ENCODE results near the gene BBIP1.

BBIP1 gene

GRCh38 chr10:110918643-110919348 is at the start of gene BBIP1:
Gene BBIP1 (minus strand): TSS chr10:110919180. CDS start chr10:110918157, 1,023 bp downstream.
- Histone ChIP-seq H2AFZ (ENCODE audit: low read length, unreplicated experiment) (peak within 1 kb of the TSS; percentile 86), H3K4me3 (ENCODE audit: low read depth, low read length) (peak within 1 kb of the TSS; percentile 96), H3K79me2 (ENCODE audit: control insufficient read depth, insufficient read depth, low read length, unreplicated experiment) (peaks cover 50% of the 10 kb centered on the region), H3K4me1 (ENCODE audit: control insufficient read depth, insufficient read depth, low read length, unreplicated experiment) (peaks cover 19% of the 10 kb centered on the region), H3K36me3 (ENCODE audit: insufficient read depth, low read length) (0 out of 2 replicates have a peak, but pooled peaks cover 4% of the 10 kb centered on the region), H3K27ac (ENCODE audit: low read depth, low read length) (peak within 1 kb of the TSS; percentile 97), H3K27me3 (ENCODE audit: insufficient read depth, low read length) (no peaks in the 10 kb centered on the region)

GRCh38 chr10:110967645-110968044 is 48.7 kb upstream of the BBIP1 start:
- no peaks in the 10 kb centered on the region for H3K27me3 ChIP-seq (ENCODE audit: insufficient read depth, low read length)
- no peaks in the 10 kb centered on the region; the same call in 1 of the 2 replicates for H3K36me3 ChIP-seq (ENCODE audit: insufficient read depth, low read length)
- peaks cover 64% of the 10 kb centered on the region for H3K79me2 ChIP-seq (ENCODE audit: control insufficient read depth, insufficient read depth, low read length, unreplicated experiment)
- H3K4me3 ChIP-seq (ENCODE audit: low read depth, low read length): no peak overlapping the region
- H3K4me1 ChIP-seq (ENCODE audit: control insufficient read depth, insufficient read depth, low read length, unreplicated experiment): peaks cover 7% of the 10 kb centered on the region
- H3K27ac ChIP-seq (ENCODE audit: low read depth, low read length): no peak overlapping the region
- H2AFZ ChIP-seq (ENCODE audit: low read length, unreplicated experiment): no peak overlapping the region

- no peak overlapping the region for H3K4me3 ChIP-seq (ENCODE audit: low read depth, low read length)
- H3K27me3 ChIP-seq (ENCODE audit: insufficient read depth, low read length): no peaks in the 10 kb centered on the region
- no peak overlapping the region for H3K27ac ChIP-seq (ENCODE audit: low read depth, low read length)
- peaks cover 7% of the 10 kb centered on the region for H3K4me1 ChIP-seq (ENCODE audit: control insufficient read depth, insufficient read depth, low read length, unreplicated experiment)
- no peak overlapping the region for H2AFZ ChIP-seq (ENCODE audit: low read length, unreplicated experiment)
- no peaks in the 10 kb centered on the region; the same call in 1 of the 2 replicates for H3K36me3 ChIP-seq (ENCODE audit: insufficient read depth, low read length)
- H3K79me2 ChIP-seq (ENCODE audit: control insufficient read depth, insufficient read depth, low read length, unreplicated experiment): peaks cover 63% of the 10 kb centered on the region
Measured at GRCh38 chr10:110967009-110967630, 48.1 kb upstream of the BBIP1 start.

- peaks cover 65% of the 10 kb centered on the region for H3K79me2 ChIP-seq (ENCODE audit: control insufficient read depth, insufficient read depth, low read length, unreplicated experiment)
- no peaks in the 10 kb centered on the region; the same call in 1 of the 2 replicates for H3K36me3 ChIP-seq (ENCODE audit: insufficient read depth, low read length)
- no peak overlapping the region for H2AFZ ChIP-seq (ENCODE audit: low read length, unreplicated experiment)
- H3K4me3 ChIP-seq (ENCODE audit: low read depth, low read length): no peak overlapping the region
- H3K27ac ChIP-seq (ENCODE audit: low read depth, low read length): no peak overlapping the region
- H3K27me3 ChIP-seq (ENCODE audit: insufficient read depth, low read length): no peaks in the 10 kb centered on the region
- peaks cover 7% of the 10 kb centered on the region for H3K4me1 ChIP-seq (ENCODE audit: control insufficient read depth, insufficient read depth, low read length, unreplicated experiment)
Measured at GRCh38 chr10:110966146-110966545, 47.2 kb upstream of the BBIP1 start.

- Histone ChIP-seq H3K36me3 (ENCODE audit: insufficient read depth, low read length) (no peaks in the 10 kb centered on the region; the same call in 1 of the 2 replicates), H2AFZ (ENCODE audit: low read length, unreplicated experiment) (no peak overlapping the region), H3K79me2 (ENCODE audit: control insufficient read depth, insufficient read depth, low read length, unreplicated experiment) (peaks cover 65% of the 10 kb centered on the region)
Measured at GRCh38 chr10:110965216-110965615, 46.2 kb upstream of the BBIP1 start.

GRCh38 chr10:110964681-110965080 is 45.7 kb upstream of the BBIP1 start:
- H2AFZ ChIP-seq (ENCODE audit: low read length, unreplicated experiment): no peak overlapping the region
- H3K27me3 ChIP-seq (ENCODE audit: insufficient read depth, low read length): no peaks in the 10 kb centered on the region
- no peak overlapping the region for H3K27ac ChIP-seq (ENCODE audit: low read depth, low read length)
- H3K4me3 ChIP-seq (ENCODE audit: low read depth, low read length): no peak overlapping the region
- H3K4me1 ChIP-seq (ENCODE audit: control insufficient read depth, insufficient read depth, low read length, unreplicated experiment): peaks cover 7% of the 10 kb centered on the region
- peaks cover 65% of the 10 kb centered on the region for H3K79me2 ChIP-seq (ENCODE audit: control insufficient read depth, insufficient read depth, low read length, unreplicated experiment)
- no peaks in the 10 kb centered on the region; the same call in 1 of the 2 replicates for H3K36me3 ChIP-seq (ENCODE audit: insufficient read depth, low read length)

More at GRCh38 chr10:110965216-110965615, 46.2 kb upstream of the BBIP1 start:
- Histone ChIP-seq H3K4me3 (ENCODE audit: low read depth, low read length) (no peak overlapping the region), H3K27me3 (ENCODE audit: insufficient read depth, low read length) (no peaks in the 10 kb centered on the region), H3K27ac (ENCODE audit: low read depth, low read length) (no peak overlapping the region), H3K4me1 (ENCODE audit: control insufficient read depth, insufficient read depth, low read length, unreplicated experiment) (peaks cover 7% of the 10 kb centered on the region)

- peaks cover 72% of the 10 kb centered on the region for H3K79me2 ChIP-seq (ENCODE audit: control insufficient read depth, insufficient read depth, low read length, unreplicated experiment)
- peaks cover 7% of the 10 kb centered on the region for H3K4me1 ChIP-seq (ENCODE audit: control insufficient read depth, insufficient read depth, low read length, unreplicated experiment)
- H2AFZ ChIP-seq (ENCODE audit: low read length, unreplicated experiment): no peak overlapping the region
- no peak overlapping the region for H3K4me3 ChIP-seq (ENCODE audit: low read depth, low read length)
- no peaks in the 10 kb centered on the region for H3K27me3 ChIP-seq (ENCODE audit: insufficient read depth, low read length)
- H3K27ac ChIP-seq (ENCODE audit: low read depth, low read length): no peak overlapping the region
- no peaks in the 10 kb centered on the region; the same call in 1 of the 2 replicates for H3K36me3 ChIP-seq (ENCODE audit: insufficient read depth, low read length)
Measured at GRCh38 chr10:110963162-110963561, 44.2 kb upstream of the BBIP1 start.

GRCh38 chr10:110962443-110962842 is 43.5 kb upstream of the BBIP1 start:
- H3K79me2 ChIP-seq (ENCODE audit: control insufficient read depth, insufficient read depth, low read length, unreplicated experiment): peaks cover 74% of the 10 kb centered on the region
- no peak overlapping the region for H3K27ac ChIP-seq (ENCODE audit: low read depth, low read length)
- H2AFZ ChIP-seq (ENCODE audit: low read length, unreplicated experiment): no peak overlapping the region
- H3K36me3 ChIP-seq (ENCODE audit: insufficient read depth, low read length): no peaks in the 10 kb centered on the region; the same call in 1 of the 2 replicates
- H3K27me3 ChIP-seq (ENCODE audit: insufficient read depth, low read length): no peaks in the 10 kb centered on the region
- H3K4me3 ChIP-seq (ENCODE audit: low read depth, low read length): no peak overlapping the region
- H3K4me1 ChIP-seq (ENCODE audit: control insufficient read depth, insufficient read depth, low read length, unreplicated experiment): peaks cover 7% of the 10 kb centered on the region

GRCh38 chr10:110960333-110960712 is 41.3 kb upstream of the BBIP1 start:
- H3K4me1 ChIP-seq (ENCODE audit: control insufficient read depth, insufficient read depth, low read length, unreplicated experiment): no peaks in the 10 kb centered on the region
- no peak overlapping the region for H2AFZ ChIP-seq (ENCODE audit: low read length, unreplicated experiment)
- H3K36me3 ChIP-seq (ENCODE audit: insufficient read depth, low read length): no peaks in the 10 kb centered on the region; the same call in 1 of the 2 replicates
- no peak overlapping the region for H3K4me3 ChIP-seq (ENCODE audit: low read depth, low read length)
- H3K27ac ChIP-seq (ENCODE audit: low read depth, low read length): no peak overlapping the region
- no peaks in the 10 kb centered on the region for H3K27me3 ChIP-seq (ENCODE audit: insufficient read depth, low read length)
- H3K79me2 ChIP-seq (ENCODE audit: control insufficient read depth, insufficient read depth, low read length, unreplicated experiment): peaks cover 72% of the 10 kb centered on the region

- Histone ChIP-seq H3K4me3 (ENCODE audit: low read depth, low read length) (no peak overlapping the region), H3K27me3 (ENCODE audit: insufficient read depth, low read length) (no peaks in the 10 kb centered on the region), H3K36me3 (ENCODE audit: insufficient read depth, low read length) (no peaks in the 10 kb centered on the region; the same call in 1 of the 2 replicates), H3K27ac (ENCODE audit: low read depth, low read length) (no peak overlapping the region), H3K79me2 (ENCODE audit: control insufficient read depth, insufficient read depth, low read length, unreplicated experiment) (peaks cover 72% of the 10 kb centered on the region), H2AFZ (ENCODE audit: low read length, unreplicated experiment) (no peak overlapping the region), H3K4me1 (ENCODE audit: control insufficient read depth, insufficient read depth, low read length, unreplicated experiment) (no peaks in the 10 kb centered on the region)
Measured at GRCh38 chr10:110959379-110960332, 40.7 kb upstream of the BBIP1 start.

All from ACC112 (cell line).